Uterus (tissue), 2 donors: ENCODE data around the gene MAP7D1.

Experiments used
- CTCF ChIP-seq, 4 experiments: fragments of 200-600 bp in 2 of 4; fragments of 450-650 bp in 2 of 4; sonication (generic) in 2 of 4; IDR thresholded peaks; one replicate each; pipeline ENCODE4 v1.5.1; 2016 to 2019; ENCODE audit warnings: antibody characterized with exemption in 4 of 4, mild to moderate bottlenecking in 2 of 4, moderate library complexity in 1 of 4
- POLR2A ChIP-seq, 2 donors: fragments of 450-650 bp; IDR thresholded peaks; one replicate each; pipeline ENCODE4 v1.6.1; 2016; ENCODE audit warnings: antibody characterized with exemption in 2 of 2, mild to moderate bottlenecking in 1 of 2, moderate library complexity in 1 of 2

- peak in 3 of 4 experiments; percentile 27 to 43 (median 32) for TF ChIP-seq CTCF (IDR thresholded peaks at IDR 0.05)
- TF ChIP-seq POLR2A (IDR thresholded peaks at IDR 0.05), result no peak
Measured at GRCh38 chr1:36160949-36161485, 5.1 kb downstream of the MAP7D1 start.
